GM21515 (cell line): ENCODE data around the gene F7.

Experiments
- ATAC-seq: cut with Tn5 transposase; IDR thresholded peaks from one replicate; pipeline ENCODE4 v1.9.1; 2021; ENCODE audit not compliant: unreplicated experiment

The F7 gene

GRCh38 chr13:113086031-113086750 lies 19.4 kb upstream of the F7 start:
- ATAC-seq = no peak

GRCh38 chr13:113086991-113087922 lies 18.3 kb upstream of the F7 start:
- ATAC-seq = no peak

GRCh38 chr13:113087923-113088690 lies 17.5 kb upstream of the F7 start:
- ATAC-seq = no peak

- no peak for ATAC-seq
Observed at GRCh38 chr13:113088691-113089020, 16.9 kb upstream of the F7 start.

- ATAC-seq = no peak
Observed at GRCh38 chr13:113089693-113090414, 15.7 kb upstream of the F7 start.

- ATAC-seq = no peak
Observed at GRCh38 chr13:113090415-113090770, 15.2 kb upstream of the F7 start.

- ATAC-seq = no peak
Observed at GRCh38 chr13:113090806-113091205, 14.8 kb upstream of the F7 start.

- no peak for ATAC-seq
Observed at GRCh38 chr13:113091211-113091771, 14.3 kb upstream of the F7 start.

- ATAC-seq = no peak
Observed at GRCh38 chr13:113091891-113092775, 13.5 kb upstream of the F7 start.

- ATAC-seq = no peak
Observed at GRCh38 chr13:113092776-113093579, 12.6 kb upstream of the F7 start.

- ATAC-seq = no peak
Observed at GRCh38 chr13:113093580-113094409, 11.8 kb upstream of the F7 start.

- no peak for ATAC-seq
Observed at GRCh38 chr13:113094410-113094800, 11.2 kb upstream of the F7 start.

- no peak for ATAC-seq
Observed at GRCh38 chr13:113095146-113096051, 10.2 kb upstream of the F7 start.

- no peak for ATAC-seq
Observed at GRCh38 chr13:113096052-113096744, 9.4 kb upstream of the F7 start.

GRCh38 chr13:113096745-113097305 lies 8.8 kb upstream of the F7 start:
- no peak for ATAC-seq

- no peak for ATAC-seq
Observed at GRCh38 chr13:113097651-113098050, 7.9 kb upstream of the F7 start.
